C4-2B (cell line): Measurements from ENCODE around the gene CELA3B.
"Not testable (repeated sequence)": the region's sequence is repeated elsewhere in the genome, so short reads cannot be mapped to it uniquely, and the experiment has no call there.

Experiments
- H3K27ac ChIP-seq: fragments of 450-650 bp; 2 replicates; pipeline ENCODE4 v1.5.1; 2017
- ZFX ChIP-seq: fragments of 450-650 bp; IDR thresholded peaks from 2 replicates; pipeline ENCODE4 v1.6.1; 2017
- TF ChIP-seq, protein P1 (sequence below): fragments of 450-650 bp; conservative IDR thresholded peaks from 2 replicates; pipeline ENCODE4 v1.5.1; 2017; ENCODE audit warnings: mild to moderate bottlenecking

The CELA3B gene

DNA sequence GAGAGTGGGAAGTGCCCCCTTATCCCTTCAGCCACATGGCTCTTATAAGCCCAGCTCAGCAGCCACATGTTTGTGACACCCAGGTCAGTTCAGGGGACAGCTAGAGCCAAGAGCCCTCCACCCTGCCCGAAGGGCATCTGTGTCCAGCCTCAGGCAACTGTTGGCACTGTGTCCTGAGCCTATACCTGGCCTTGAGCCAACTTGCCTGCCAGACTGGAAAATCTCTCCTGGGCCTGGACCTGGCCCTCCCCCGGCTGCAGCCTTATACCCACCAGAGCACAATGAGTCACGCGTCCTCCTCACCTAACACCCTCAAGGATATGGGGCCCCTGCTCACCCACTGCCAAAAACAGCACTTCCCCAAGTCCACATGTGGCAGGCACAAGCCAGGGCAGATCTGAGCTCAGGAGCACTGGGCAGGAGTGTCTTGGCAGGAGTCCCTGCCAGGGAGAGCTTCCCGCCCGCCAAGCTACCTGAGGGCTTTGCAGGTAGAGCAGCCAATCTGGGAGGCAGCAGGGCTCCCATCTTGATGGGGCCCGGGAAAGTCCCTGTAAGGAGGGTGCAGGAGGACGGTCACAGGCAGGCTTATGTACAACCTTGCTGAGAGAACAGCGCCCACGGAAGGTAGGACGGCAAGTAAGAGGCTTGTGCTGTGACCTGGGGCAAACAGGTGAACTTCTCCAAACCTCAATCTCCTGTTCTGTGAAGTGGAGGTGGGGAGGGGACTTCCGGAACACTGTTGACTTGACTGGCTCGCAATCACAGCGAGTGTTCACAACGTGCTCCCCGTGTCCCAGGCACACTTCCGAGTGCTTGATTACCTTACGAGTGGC is 19.9 kb upstream of the CELA3B start:
- no peak for TF ChIP-seq ZFX
- TF ChIP-seq, protein P1, sequence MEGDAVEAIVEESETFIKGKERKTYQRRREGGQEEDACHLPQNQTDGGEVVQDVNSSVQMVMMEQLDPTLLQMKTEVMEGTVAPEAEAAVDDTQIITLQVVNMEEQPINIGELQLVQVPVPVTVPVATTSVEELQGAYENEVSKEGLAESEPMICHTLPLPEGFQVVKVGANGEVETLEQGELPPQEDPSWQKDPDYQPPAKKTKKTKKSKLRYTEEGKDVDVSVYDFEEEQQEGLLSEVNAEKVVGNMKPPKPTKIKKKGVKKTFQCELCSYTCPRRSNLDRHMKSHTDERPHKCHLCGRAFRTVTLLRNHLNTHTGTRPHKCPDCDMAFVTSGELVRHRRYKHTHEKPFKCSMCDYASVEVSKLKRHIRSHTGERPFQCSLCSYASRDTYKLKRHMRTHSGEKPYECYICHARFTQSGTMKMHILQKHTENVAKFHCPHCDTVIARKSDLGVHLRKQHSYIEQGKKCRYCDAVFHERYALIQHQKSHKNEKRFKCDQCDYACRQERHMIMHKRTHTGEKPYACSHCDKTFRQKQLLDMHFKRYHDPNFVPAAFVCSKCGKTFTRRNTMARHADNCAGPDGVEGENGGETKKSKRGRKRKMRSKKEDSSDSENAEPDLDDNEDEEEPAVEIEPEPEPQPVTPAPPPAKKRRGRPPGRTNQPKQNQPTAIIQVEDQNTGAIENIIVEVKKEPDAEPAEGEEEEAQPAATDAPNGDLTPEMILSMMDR = no peak
- peak overlapping the region; percentile 75 for H3K27ac ChIP-seq

DNA sequence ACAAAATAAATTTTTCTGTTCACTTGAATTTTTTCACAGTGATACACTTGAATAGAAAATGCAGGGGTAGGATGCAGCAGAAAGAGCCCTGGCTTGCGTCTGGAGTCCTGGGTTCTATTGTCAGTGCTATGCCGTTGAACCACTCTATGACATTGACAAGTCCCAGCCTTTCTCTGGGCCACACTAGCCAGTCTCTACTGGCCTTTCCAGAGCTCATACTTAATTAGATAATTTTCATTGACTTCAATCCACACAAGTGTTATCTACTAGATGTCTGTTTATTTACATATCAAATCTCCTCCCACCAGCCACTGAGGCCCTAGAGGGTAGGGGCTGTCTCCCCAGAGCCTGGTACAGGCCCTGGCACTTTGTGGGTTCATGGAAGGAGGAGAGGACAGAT is 15.5 kb upstream of the CELA3B start:
- H3K27ac ChIP-seq = no peak overlapping the region
- TF ChIP-seq, protein P1 = no peak
- TF ChIP-seq ZFX = no peak

DNA sequence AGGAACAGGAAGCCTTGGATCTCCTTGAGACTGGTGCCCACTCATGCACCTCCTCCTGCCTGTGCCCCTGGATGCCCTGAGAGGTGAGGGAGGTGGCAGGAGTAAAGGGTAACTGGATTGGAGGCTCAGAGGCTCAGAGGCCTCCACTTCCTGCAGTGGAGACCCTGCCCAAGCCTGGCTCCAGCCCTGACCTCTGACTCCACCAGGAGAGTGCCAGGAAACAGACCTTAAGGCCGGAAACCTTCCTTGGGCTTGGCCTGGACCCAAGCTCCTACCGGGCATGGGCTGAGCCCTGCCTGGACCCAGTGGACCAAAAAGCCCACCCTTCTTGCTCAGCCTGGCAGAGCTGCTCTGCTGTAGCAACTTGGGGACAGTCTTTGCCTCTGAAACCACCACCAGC is 15.0 kb upstream of the CELA3B start:
- TF ChIP-seq, protein P1 = no peak
- H3K27ac ChIP-seq = no peak overlapping the region

DNA sequence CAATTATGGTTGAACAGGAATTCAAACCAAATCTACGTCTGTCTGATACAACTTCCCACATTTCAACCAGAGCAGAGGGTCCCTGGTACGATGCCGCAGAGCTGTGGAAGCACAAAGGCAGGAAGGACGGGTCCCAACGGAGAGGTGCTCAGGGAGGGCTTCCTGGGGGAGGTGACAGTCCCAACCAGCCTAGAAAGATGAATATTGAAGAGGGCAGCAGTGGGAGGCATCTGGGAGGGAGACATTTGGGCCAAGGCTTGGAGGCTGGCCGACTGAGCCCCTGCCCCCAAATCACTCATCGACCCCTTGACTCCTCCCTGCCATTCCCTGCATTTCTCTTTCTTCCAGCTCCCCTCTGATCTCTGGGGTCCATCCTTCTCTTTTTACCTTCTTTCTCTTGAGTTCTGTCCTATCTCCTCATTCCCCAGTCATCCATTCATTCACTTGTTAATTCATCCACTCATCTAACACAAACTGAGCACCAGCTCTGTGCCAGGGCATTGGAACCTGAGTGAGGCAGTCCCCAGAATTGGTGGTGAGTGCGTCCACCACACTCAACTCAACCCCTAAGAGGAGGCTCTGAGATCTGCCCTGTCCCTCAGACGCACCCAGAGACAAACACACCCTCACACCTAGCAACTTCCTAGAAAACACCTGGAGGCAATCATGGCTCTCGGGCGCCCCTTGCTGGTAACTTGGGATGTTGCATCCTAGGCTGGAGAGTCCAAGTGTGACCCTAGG is 13.2 kb upstream of the CELA3B start:
- H3K27ac ChIP-seq = no peak overlapping the region
- TF ChIP-seq, protein P1 = peak; percentile 79
- TF ChIP-seq ZFX = no peak

DNA sequence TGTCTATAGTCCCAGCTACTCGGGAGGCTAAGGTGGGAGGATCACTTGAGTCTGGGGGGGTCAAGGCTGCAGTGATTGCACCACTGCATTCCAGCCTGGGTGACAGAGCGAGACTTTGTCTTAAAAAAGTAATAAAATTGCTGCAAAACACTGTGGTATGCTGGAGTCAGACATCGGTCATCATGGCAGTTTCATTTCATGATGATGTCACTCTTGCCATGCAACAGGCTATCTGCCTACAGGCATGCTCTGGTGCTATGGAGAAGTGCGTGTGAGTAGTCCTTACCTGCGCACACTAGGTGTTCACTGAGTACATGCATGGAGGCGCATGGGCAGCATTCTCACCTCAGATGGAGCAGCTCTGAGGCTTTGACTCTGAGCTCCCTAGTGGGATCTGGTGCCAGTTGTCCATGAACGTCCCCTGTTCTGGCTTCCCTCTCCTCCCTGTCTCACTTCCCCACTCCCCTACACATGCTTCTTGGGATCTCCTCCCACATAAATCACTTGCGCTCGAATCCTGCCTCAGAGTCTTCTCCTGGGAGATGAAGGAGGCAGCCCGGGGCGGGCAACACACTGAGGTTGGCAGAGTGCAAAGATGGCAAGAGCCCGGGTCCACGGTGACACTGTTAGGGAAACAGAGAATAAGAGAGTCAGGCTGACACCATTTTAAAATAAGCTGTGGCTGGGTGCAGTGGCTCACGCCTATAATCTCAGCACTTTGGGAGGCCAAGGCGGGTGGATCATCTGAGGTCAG is 10.4 kb upstream of the CELA3B start:
- no peak overlapping the region for H3K27ac ChIP-seq

DNA sequence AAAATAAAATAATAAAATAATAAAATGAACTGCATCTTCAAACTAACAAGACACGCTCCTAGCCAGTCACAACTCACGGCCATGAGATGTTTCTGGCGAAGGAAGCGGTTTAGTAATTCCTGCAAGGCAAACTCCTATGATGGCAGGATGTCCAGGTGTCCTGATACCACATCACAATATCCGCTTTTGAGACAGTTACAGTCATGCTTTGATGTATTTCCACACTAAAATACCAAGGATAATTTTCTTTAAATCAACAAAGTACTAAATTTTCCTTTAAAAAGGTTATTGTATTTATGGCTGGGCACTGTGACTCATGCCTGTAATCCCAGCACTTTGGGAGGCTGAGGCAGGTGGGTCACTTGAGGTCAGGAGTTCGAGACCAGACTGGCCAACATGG is 9.6 kb upstream of the CELA3B start:
- H3K27ac ChIP-seq = not testable (repeated sequence)

More for the DNA sequence above, 10.4 kb upstream of the CELA3B start:
- TF ChIP-seq, protein P1 = no peak
- TF ChIP-seq ZFX = no peak

DNA sequence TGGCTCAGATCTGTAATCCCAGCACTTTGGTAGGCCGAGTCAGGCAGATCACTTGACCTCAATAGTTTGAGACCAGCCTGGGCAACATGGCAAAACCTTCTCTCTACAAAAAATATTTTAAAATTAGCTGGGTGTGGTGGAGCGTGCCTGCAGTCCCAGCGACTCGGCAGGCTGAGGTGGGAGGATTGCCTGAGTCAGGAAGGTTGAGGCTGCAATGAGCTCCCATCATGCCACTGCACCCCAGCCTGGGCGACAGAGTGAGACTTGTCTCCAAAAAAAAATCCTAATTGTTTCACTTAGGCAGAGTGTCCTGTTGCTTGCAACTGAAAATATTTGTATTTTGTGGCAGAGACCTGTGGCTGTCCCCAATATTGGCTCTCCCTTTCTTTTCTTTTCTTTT is 7.8 kb upstream of the CELA3B start:
- not testable (repeated sequence) for H3K27ac ChIP-seq

DNA sequence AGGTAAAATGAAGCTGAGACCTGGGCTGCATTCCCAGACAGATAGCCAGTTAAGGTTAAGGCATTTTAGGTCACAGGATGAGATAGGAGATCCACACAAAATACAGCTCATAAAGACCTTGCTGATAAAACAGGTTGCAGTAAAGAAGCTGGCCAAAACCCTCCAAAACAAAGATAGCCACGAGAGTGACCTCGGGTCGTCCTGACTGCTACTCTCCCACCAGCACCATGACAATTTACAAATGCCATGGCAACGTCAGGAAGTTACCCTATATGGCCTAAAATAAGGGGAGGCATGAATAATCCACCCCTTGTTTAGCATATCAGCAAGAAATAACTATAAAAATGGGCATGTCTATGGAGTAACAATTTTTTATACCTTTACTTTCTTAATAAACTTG is 6.3 kb upstream of the CELA3B start:
- H3K27ac ChIP-seq = not testable (repeated sequence)

DNA sequence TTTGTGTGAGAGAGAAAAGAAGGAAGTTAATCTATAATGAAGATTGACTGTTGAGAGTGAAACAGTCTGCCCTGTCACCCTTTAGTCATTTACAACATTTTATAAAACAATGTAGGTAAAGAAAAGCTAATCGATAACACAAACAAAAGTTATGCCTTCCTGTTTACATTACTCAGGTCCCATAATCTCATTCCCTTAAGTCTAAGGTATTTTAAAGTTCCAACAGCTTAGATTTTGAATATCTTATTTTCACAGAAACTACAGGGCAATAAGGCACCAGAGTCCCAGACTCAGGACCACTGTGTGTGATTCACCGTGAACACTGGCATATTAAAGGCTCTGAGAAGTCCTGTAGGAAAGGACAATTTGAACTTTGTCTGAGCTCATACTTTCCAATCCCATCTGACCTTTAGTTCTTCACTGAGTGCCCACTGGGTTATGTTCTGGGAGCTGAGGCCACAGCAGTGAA is 3.8 kb upstream of the CELA3B start:
- not testable (repeated sequence) for H3K27ac ChIP-seq

DNA sequence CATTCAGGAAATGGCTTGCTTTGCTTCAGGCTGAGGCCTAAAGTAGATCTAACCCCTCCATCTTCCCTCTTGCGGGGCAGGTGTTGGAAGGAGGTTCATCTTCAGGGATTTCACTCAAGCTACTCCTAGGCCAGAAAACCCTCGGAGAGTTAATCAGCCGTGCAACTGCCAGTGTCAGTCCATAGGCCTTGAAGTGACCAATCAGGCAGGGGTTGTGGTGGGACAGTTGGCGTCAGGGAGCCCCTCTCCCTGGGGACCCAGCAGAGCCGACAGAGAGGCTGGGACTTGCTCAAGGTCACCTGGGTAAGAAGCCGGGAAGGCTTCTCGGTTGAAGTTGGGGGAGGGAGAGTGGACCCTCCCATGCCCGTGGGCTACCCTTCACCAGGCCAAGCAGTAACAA is 2.9 kb upstream of the CELA3B start:
- not testable (repeated sequence) for H3K27ac ChIP-seq

DNA sequence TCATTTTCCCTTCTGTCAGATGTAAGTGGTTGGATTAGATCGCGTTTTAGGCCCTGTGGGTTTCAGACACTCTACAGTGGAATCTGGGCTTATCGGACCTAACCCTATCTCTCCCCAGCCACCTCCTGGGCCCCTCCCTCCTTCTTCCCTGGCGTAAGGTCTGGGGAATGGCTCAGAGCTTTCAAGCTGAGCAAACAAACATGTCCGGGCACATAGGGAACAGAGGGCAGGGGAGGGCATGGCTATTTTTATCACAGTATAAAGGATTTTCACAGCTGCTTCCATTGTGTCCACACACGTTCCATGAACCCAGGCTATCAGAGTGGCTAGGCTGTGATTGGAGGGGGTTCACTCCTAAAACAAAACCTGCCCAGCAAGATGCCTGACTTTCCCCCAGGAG is 2.1 kb upstream of the CELA3B start:
- H3K27ac ChIP-seq = not testable (repeated sequence)

DNA sequence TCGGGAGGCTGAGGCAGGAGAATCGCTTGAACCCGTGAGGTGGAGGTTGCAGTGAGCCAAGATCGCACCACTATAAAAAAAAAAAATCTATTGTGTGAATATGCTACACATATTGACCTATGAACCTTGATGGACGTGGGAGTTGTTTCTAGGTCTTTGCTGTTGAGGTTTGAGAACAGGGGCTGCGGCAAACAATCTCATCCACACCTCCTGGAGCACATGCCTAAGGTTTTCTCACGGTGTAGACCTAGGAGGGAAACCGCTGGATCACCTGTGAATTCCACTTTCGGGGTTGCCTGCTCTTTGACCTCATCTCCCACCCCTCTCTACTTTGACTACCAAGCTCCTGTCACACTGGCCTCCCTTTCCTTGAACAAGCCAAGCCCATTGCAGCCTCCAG is 1.5 kb upstream of the CELA3B start:
- H3K27ac ChIP-seq = not testable (repeated sequence)

DNA sequence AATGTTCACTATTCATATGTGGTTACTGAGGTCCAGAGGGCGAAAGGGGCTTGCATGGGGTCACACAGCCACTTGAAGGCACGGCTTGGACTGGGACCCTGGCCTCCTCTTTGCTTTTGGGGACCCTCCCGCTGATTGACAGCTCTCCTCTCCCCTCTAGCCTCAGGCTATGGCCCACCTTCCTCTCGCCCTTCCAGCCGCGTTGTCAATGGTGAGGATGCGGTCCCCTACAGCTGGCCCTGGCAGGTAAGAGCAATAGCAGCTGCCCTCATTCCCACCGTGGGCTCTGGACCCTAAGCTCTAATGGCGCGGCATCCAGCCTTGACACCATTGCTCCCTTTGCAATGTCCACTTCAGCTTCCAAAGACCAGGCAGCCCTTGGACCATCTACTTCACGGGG is 1.4 kb downstream of the CELA3B start:
- not testable (repeated sequence) for H3K27ac ChIP-seq
